Measurements from ENCODE around the gene RNU1-1.
"Not testable (repeated sequence)": the region's sequence is repeated elsewhere in the genome, so short reads cannot be mapped to it uniquely, and the experiment has no call there.

GRCh38 chr1:16474891-16475290, 39.2 kb downstream of the RNU1-1 start:
- not testable (repeated sequence) for TF ChIP-seq CTCF, POLR2A (IDR thresholded peaks at IDR 0.05)
